Right lobe of liver (tissue), 6 donors: ENCODE measurements around the gene PLXNA2. TPM values are rescaled to one million over a fixed set of nuclear protein-coding genes. Genes with fewer than 3 reads are reported as not detected.
A peak's percentile ranks its signal among the peaks of the same experiment; 100 is the strongest.

Source experiments
- ATAC-seq, 4 donors: fragments of 200-7000 bp; cut with Tn5 transposase; one replicate each; pipeline ENCODE4 v1.9.1; 2020; ENCODE audit warnings: mild to moderate bottlenecking in 4 of 4, moderate library complexity in 4 of 4
- DNase-seq, 3 donors: peaks; one replicate each; pipeline ENCODE4 v3.0.0-alpha.2; 2020
- H3K27ac ChIP-seq, 3 donors: fragments of 200-600 bp; one replicate each; pipeline ENCODE4 v1.8.0; 2022
- H3K27me3 ChIP-seq, 2 donors: fragments of 200-600 bp; one replicate each; pipeline ENCODE4 v1.8.0; 2022
- H3K36me3 ChIP-seq, 4 donors: fragments of 200-600 bp; sonication (generic) in 1 of 4; one replicate each; pipeline versions ENCODE4 v1.5.1 to v1.8.0; 2017 to 2022; ENCODE audit warnings: control low read depth in 1 of 4
- H3K4me1 ChIP-seq, 4 donors: fragments of 200-600 bp; sonication (generic) in 1 of 4; one replicate each; pipeline versions ENCODE4 v1.5.1 to v1.8.0; 2017 to 2022; ENCODE audit warnings: control low read depth in 1 of 4
- H3K4me3 ChIP-seq, 3 donors: fragments of 200-600 bp; one replicate each; pipeline ENCODE4 v1.8.0; 2022
- H3K9me3 ChIP-seq, 4 donors: fragments of 200-600 bp; sonication (generic) in 1 of 4; one replicate each; pipeline versions ENCODE4 v1.5.1 to v1.8.0; 2017 to 2022; ENCODE audit warnings: control low read depth in 1 of 4
- CTCF ChIP-seq, 4 donors: fragments of 200-600 bp in 3 of 4; fragments of 450-650 bp in 1 of 4; IDR thresholded peaks; one replicate each; pipeline versions ENCODE4 v1.5.1 to v1.8.0; 2016 to 2022; ENCODE audit warnings: antibody characterized with exemption in 4 of 4, mild to moderate bottlenecking in 2 of 4
- POLR2A ChIP-seq: fragments of 450-650 bp; IDR thresholded peaks from one replicate; pipeline ENCODE4 v1.6.1; 2017; ENCODE audit warnings: antibody characterized with exemption, mild to moderate bottlenecking
- WGBS: methylation state at CpG from one replicate; pipeline ENCODE4 v1.1.6; 2018; ENCODE audit warnings: low coverage, low lambda C conversion rate; ENCODE audit not compliant: insufficient coverage; ENCODE audit errors: missing lambda C conversion rate; 5-methylcytosine and 5-hydroxymethylcytosine counted together
- intact Hi-C, 2 donors: fragments of 100-400 bp; cut with DNase I; formaldehyde crosslinking; loops; one replicate each; pipeline versions ENCODE4 v1.11.2 to v1.14.1; 2022
- total RNA-seq, 6 experiments: library from RNA; depleted of rRNA in 2 of 6; stranded (reverse); fragments of >200 nt in 2 of 6; fragmentation: NEBNext Ultra II Directional in 3 of 6; extraction: Animal tissue kit (Norgen Biotek cat#: 25700) in 3 of 6; gene quantifications; one replicate each; pipeline versions ENCODE4 v1.1.0 to v1.2.4, GENCODE V29; 2016 to 2023
- donor health status: DM: no; HTN: yes; CAD: no.
- donor health status: DM: no; HTN: no; CAD: no.
- donor health status: DM: no; HTN: no; CAD: no.
- donor health status: DM: no; HTN: yes; CAD: no.
- donor health status: DM: no; HTN: yes; CAD: no.

The PLXNA2 gene
- total RNA-seq, 6 experiments from 2014 or later = 5.6 to 20.8 (median 9.3) TPM

DNA sequence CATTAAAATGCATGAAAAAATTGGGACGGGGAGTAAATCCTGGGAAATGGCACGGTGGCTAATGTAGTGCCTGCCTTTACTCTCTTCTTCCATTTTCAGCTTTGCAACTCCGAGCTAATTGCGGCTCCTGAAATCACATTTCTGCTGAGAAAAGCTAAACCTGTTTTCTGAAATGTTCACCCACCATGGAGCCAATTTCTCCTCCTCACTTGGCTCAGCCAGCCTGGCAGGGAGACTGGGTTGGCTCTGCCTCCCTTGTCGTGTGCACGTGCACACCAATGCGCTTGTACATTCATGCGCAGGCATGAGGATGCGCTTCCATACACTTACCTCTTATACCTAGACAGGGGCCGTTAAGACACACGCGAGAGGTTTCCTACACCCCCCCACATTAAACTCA lies 165.4 kb downstream of the PLXNA2 start:
- no peaks in the 10 kb centered on the region for H3K27me3 ChIP-seq
- ATAC-seq (no peak), DNase-seq (no peak)
- H3K9me3 ChIP-seq = no peaks in the 10 kb centered on the region
- no peak for TF ChIP-seq CTCF (IDR thresholded peaks at IDR 0.05)
- no peak for TF ChIP-seq POLR2A
- no peak overlapping the region for H3K4me3 ChIP-seq
- WGBS = 88% methylated on average over 12 of the region's 12 CpGs
- H3K4me1 ChIP-seq = no peaks in the 10 kb centered on the region
- no peak overlapping the region for H3K27ac ChIP-seq
- no peaks in the 10 kb centered on the region for H3K36me3 ChIP-seq
- intact Hi-C loops = no loop called here

- H3K36me3 ChIP-seq = no peaks in the 10 kb centered on the region
- H3K4me1 ChIP-seq = no peaks in the 10 kb centered on the region
- no peaks in the 10 kb centered on the region for H3K9me3 ChIP-seq
- intact Hi-C loops = no loop called here
- TF ChIP-seq CTCF (IDR thresholded peaks at IDR 0.05) (no peak), POLR2A (no peak)
- ATAC-seq (peak in 1 of 4 donors; percentile 13), DNase-seq (no peak)
- no peak overlapping the region for H3K4me3 ChIP-seq
- no peaks in the 10 kb centered on the region for H3K27me3 ChIP-seq
- 66% methylated on average over 10 of the region's 16 CpGs for WGBS
- H3K27ac ChIP-seq = no peak overlapping the region
These were observed 166.7 kb downstream of the PLXNA2 start for GRCh38 chr1:208077232-208078075.

DNA sequence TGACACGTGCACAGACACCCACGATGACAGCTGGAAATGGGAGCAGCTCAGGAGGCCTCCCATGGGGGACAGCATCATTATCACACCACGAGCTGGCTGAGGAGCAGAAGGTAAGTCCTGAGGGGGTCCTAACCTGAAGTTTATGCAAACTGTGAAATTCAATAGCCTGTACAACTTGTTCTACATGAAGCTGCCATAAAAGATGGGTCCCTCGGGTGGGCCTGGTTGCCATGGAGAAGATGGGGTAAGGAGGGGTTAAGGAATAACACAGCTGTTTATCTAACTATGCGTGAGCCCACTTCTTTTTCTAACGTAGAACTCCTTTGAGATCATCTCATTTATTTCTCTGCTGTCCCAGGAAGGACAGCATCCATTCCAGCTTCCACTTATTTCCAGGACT lies 169.8 kb downstream of the PLXNA2 start:
- H3K27ac ChIP-seq = no peak overlapping the region
- TF ChIP-seq CTCF (IDR thresholded peaks at IDR 0.05) = no peak
- no peak for TF ChIP-seq POLR2A
- 88% methylated on average over 5 of the region's 6 CpGs for WGBS
- no peaks in the 10 kb centered on the region for H3K4me1 ChIP-seq
- DNase-seq (no peak), ATAC-seq (no peak)
- no peaks in the 10 kb centered on the region for H3K9me3 ChIP-seq
- intact Hi-C loops = no loop called here
- no peaks in the 10 kb centered on the region for H3K27me3 ChIP-seq
- H3K4me3 ChIP-seq = no peak overlapping the region
- H3K36me3 ChIP-seq = no peaks in the 10 kb centered on the region

- no peak for ATAC-seq
- no peaks in the 10 kb centered on the region for H3K36me3 ChIP-seq
- WGBS = 89% methylated on average over 7 of the region's 7 CpGs
These were observed 172.7 kb downstream of the PLXNA2 start for GRCh38 chr1:208071435-208072031.

More at GRCh38 chr1:208071435-208072031, 172.7 kb downstream of the PLXNA2 start:
- H3K9me3 ChIP-seq = no peaks in the 10 kb centered on the region
- no peaks in the 10 kb centered on the region for H3K27me3 ChIP-seq
- no peak overlapping the region for H3K27ac ChIP-seq
- no peak for TF ChIP-seq POLR2A
- no peak for TF ChIP-seq CTCF (IDR thresholded peaks at IDR 0.05)
- DNase-seq = no peak
- no peaks in the 10 kb centered on the region for H3K4me1 ChIP-seq
- H3K4me3 ChIP-seq = no peak overlapping the region
- intact Hi-C loops = no loop called here
